Breast epithelium (tissue), 4 donors: Measurements from ENCODE around the gene HPS6. TPM values are rescaled to one million over a fixed set of nuclear protein-coding genes. Genes with fewer than 3 reads are reported as not detected.
A peak's percentile ranks its signal among the peaks of the same experiment; 100 is the strongest.

Experiments
- DNase-seq, 2 donors: peaks; one replicate each; pipeline ENCODE4 v3.0.0-alpha.2; 2019; ENCODE audit warnings: low spot score in 2 of 2
- H3K27ac ChIP-seq, 2 donors: fragments of 200-600 bp; sonication (generic) in 1 of 2; one replicate each; pipeline ENCODE4 v1.5.1; 2016 to 2019; ENCODE audit warnings: mild to moderate bottlenecking in 1 of 2
- H3K27me3 ChIP-seq, 2 donors: fragments of 200-600 bp; sonication (generic) in 1 of 2; one replicate each; pipeline versions ENCODE4 v1.5.1 to v1.6.0; 2017 to 2019; ENCODE audit warnings: control low read depth in 1 of 2, mild to moderate bottlenecking in 1 of 2
- H3K36me3 ChIP-seq: fragments of 200-600 bp; one replicate; pipeline ENCODE4 v1.5.1; 2019
- H3K4me1 ChIP-seq, 2 donors: fragments of 200-600 bp; sonication (generic); one replicate each; pipeline ENCODE4 v1.5.1; 2016 to 2019; ENCODE audit warnings: control low read depth in 1 of 2
- H3K4me3 ChIP-seq, 3 donors: fragments of 200-600 bp; sonication (generic); 1 replicate in 2 of 3; 2 replicates in 1 of 3; pipeline ENCODE4 v1.5.1; 2016 to 2019; ENCODE audit warnings: mild to moderate bottlenecking in 3 of 3, moderate library complexity in 2 of 3
- H3K9me3 ChIP-seq, 2 donors: fragments of 200-600 bp; sonication (generic) in 1 of 2; one replicate each; pipeline ENCODE4 v1.5.1; 2016 to 2019; ENCODE audit warnings: control low read depth in 1 of 2
- POLR2A ChIP-seq: fragments of 450-650 bp; IDR thresholded peaks from one replicate; pipeline ENCODE4 v1.6.1; 2016; ENCODE audit warnings: antibody characterized with exemption, mild to moderate bottlenecking, moderate library complexity
- POLR2AphosphoS5 ChIP-seq, 3 donors: sonication (generic); formaldehyde crosslinking; IDR thresholded peaks; one replicate each; pipeline ENCODE4 v1.6.1; 2017; ENCODE audit warnings: antibody characterized with exemption in 3 of 3
- intact Hi-C: fragments of 100-400 bp; cut with DNase I; formaldehyde crosslinking; loops from one replicate; pipeline ENCODE4 v1.15.1; 2023; ENCODE audit warnings: low total_unique reads
- total RNA-seq, 3 donors: library from RNA; depleted of rRNA; stranded (reverse); fragments of >200 nt; gene quantifications; one replicate each; pipeline ENCODE4 v1.1.0, GENCODE V29; 2016
- TF ChIP-seq, protein P1 (sequence below), 3 donors: fragments of 450-650 bp; IDR thresholded peaks; one replicate each; pipeline ENCODE4 v1.5.1; 2016 to 2017; ENCODE audit warnings: antibody characterized with exemption in 3 of 3, mild to moderate bottlenecking in 3 of 3, moderate library complexity in 3 of 3

HPS6 gene
- total RNA-seq, 3 donors from 2014 or later, result 17.4 to 22.7 (median 19.7) TPM

DNA sequence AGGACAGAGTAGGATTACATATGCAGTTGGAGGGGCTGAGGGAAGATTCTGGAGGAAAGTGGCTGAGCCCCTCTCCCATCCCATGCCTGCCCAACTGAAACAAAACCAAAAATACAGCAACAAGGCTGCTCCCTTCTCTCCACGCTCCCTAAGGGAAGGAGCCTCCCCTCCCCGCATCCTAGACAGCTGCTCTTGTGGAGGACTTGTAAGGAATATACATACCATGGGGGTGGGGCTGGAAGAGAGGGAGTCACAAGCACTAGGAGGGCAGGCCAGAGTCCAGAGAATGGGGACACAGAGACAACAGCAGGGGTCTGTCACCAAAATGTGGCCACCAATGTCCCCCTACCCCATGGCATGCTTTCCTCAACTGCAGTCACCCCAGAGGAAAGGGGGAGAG lies 41.8 kb downstream of the HPS6 start:
- intact Hi-C loops, result no loop called here
- Histone ChIP-seq H3K27me3 (no peaks in the 10 kb centered on the region), H3K4me3 (no peak overlapping the region), H3K27ac (peak overlapping the region in 1 of 2 donors; percentile 19), H3K4me1 (no peaks in the 10 kb centered on the region), H3K9me3 (no peaks in the 10 kb centered on the region), H3K36me3 (peaks cover 30% of the 10 kb centered on the region)
- TF ChIP-seq, protein P1, sequence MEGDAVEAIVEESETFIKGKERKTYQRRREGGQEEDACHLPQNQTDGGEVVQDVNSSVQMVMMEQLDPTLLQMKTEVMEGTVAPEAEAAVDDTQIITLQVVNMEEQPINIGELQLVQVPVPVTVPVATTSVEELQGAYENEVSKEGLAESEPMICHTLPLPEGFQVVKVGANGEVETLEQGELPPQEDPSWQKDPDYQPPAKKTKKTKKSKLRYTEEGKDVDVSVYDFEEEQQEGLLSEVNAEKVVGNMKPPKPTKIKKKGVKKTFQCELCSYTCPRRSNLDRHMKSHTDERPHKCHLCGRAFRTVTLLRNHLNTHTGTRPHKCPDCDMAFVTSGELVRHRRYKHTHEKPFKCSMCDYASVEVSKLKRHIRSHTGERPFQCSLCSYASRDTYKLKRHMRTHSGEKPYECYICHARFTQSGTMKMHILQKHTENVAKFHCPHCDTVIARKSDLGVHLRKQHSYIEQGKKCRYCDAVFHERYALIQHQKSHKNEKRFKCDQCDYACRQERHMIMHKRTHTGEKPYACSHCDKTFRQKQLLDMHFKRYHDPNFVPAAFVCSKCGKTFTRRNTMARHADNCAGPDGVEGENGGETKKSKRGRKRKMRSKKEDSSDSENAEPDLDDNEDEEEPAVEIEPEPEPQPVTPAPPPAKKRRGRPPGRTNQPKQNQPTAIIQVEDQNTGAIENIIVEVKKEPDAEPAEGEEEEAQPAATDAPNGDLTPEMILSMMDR (IDR thresholded peaks at IDR 0.05), result no peak
- TF ChIP-seq POLR2A, result no peak
- TF ChIP-seq POLR2AphosphoS5 (IDR thresholded peaks at IDR 0.05), result no peak
- no peak for DNase-seq

GRCh38 chr10:102109166-102110116 lies 44.3 kb downstream of the HPS6 start:
- Histone ChIP-seq H3K4me3 (no peak overlapping the region), H3K27ac (no peak overlapping the region), H3K9me3 (no peaks in the 10 kb centered on the region), H3K4me1 (peaks cover 7 to 11% of the 10 kb centered on the region in 2 donors), H3K36me3 (peaks cover 30% of the 10 kb centered on the region), H3K27me3 (no peaks in the 10 kb centered on the region)
- intact Hi-C loops, result no loop called here
- TF ChIP-seq POLR2AphosphoS5 (IDR thresholded peaks at IDR 0.05), result no peak
- no peak for TF ChIP-seq POLR2A
- TF ChIP-seq, protein P1 (IDR thresholded peaks at IDR 0.05), result no peak
- DNase-seq, result no peak

DNA sequence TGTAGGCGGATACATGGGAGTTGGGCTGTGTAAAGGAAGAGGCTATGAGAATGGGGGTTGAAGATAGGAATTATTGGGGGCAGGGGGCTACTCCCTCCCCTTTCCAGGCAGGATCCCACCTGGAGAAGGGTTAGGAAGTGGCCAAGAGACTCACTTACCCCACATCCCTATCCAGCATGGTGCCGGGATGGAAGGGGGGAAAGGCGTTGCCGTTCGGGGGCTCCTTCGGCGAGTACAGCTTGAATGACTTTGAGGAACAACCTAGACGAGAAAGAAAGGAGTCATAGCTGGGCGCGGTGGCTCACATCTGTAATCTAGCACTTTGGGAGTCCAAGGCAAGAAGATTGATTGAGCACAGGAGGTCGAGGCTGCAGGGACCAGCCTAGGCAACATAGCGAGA lies 46.1 kb downstream of the HPS6 start:
- TF ChIP-seq POLR2AphosphoS5 (IDR thresholded peaks at IDR 0.05) (no peak), POLR2A (no peak)
- TF ChIP-seq, protein P1 (IDR thresholded peaks at IDR 0.05), result no peak
- DNase-seq, result no peak
- no peak overlapping the region for H3K27ac ChIP-seq
- no peaks in the 10 kb centered on the region for H3K9me3 ChIP-seq
- H3K4me3 ChIP-seq, result no peak overlapping the region
- intact Hi-C loops, result no loop called here
- peaks cover 10 to 21% of the 10 kb centered on the region in 2 donors for H3K4me1 ChIP-seq
- no peaks in the 10 kb centered on the region for H3K27me3 ChIP-seq
- H3K36me3 ChIP-seq, result peaks cover 30% of the 10 kb centered on the region

DNA sequence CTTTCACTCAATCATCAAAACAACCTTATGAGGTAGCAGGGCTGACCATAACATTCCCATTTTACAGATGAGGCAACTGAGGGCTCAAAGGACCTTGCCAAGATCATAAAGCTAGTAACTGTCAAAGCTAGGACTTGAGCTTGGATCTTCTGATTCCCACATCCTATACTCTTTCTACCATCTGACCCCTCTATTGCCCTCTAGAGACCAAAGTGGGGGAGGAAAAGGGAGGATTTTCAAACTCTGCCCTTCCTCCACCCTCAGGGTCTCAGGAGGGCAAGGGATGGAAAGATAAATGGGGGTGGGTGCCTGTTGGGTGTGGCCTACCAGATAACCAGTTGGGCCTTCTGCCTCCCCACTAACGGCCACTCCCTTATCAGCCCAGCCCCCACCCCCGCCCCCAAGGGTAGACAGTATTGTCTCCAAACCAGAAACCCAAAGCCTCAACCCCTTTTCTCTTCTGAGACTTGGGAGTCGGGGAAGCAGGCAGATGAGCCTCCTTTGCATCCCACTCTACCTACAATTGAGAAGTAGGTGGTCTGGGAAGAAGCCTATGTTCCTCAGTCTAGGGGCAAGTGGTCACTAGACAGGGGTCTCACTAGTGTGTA lies 47.2 kb downstream of the HPS6 start:
- Histone ChIP-seq H3K27ac (peak overlapping the region; percentile 66 to 98), H3K36me3 (peaks cover 30% of the 10 kb centered on the region), H3K4me3 (no peak overlapping the region), H3K9me3 (no peaks in the 10 kb centered on the region), H3K4me1 (peaks cover 20 to 32% of the 10 kb centered on the region in 2 donors), H3K27me3 (no peaks in the 10 kb centered on the region)
- no peak for DNase-seq
- TF ChIP-seq POLR2A, result no peak
- TF ChIP-seq, protein P1 (IDR thresholded peaks at IDR 0.05), result no peak
- TF ChIP-seq POLR2AphosphoS5 (IDR thresholded peaks at IDR 0.05), result no peak
- intact Hi-C loops, result no loop called here
